Esophagus mucosa (tissue), 1 donor: ENCODE results near the gene MAGEA3. TPM values are rescaled to one million over a fixed set of nuclear protein-coding genes. Genes with fewer than 3 reads are reported as not detected.
"Not testable (repeated sequence)": the region's sequence is repeated elsewhere in the genome, so short reads cannot be mapped to it uniquely, and the experiment has no call there.

Source experiments
- ATAC-seq: fragments of 200-7000 bp; cut with Tn5 transposase; one replicate; pipeline ENCODE4 v1.9.1; 2020
- total RNA-seq: library from RNA; stranded (reverse); gene quantifications from one replicate; pipeline ENCODE4 v1.2.4, GENCODE V29; 2023
- donor health status: DM: yes; HTN: yes; CAD: no.

Gene MAGEA3
- total RNA-seq, 1 donor from 2014 or later: not detected

GRCh38 chrX:152736528-152736927, 37.9 kb downstream of the MAGEA3 start:
- ATAC-seq: not testable (repeated sequence)

GRCh38 chrX:152738560-152738959, 40.0 kb downstream of the MAGEA3 start:
- no peak for ATAC-seq

Other genes with a start within 250 kb of the MAGEA3 start
- gene GABRA3, start 247.5 kb upstream of the MAGEA3 start, total RNA-seq: 0.80 TPM
- gene GABRQ, start 60.9 kb upstream of the MAGEA3 start, total RNA-seq: 0.72 TPM
- gene CSAG2, start 10.5 kb downstream of the MAGEA3 start, total RNA-seq: not detected
- gene MAGEA2B, start 15.8 kb downstream of the MAGEA3 start, total RNA-seq: not detected
- gene CSAG1, start 34.9 kb downstream of the MAGEA3 start, total RNA-seq: not detected
- not detected for gene MAGEA12, start 35.0 kb downstream of the MAGEA3 start, total RNA-seq
- not detected for gene MAGEA2, start 55.0 kb downstream of the MAGEA3 start, total RNA-seq
- not detected for gene CSAG3, start 60.4 kb downstream of the MAGEA3 start, total RNA-seq
- not detected for gene MAGEA6, start 70.9 kb downstream of the MAGEA3 start, total RNA-seq
- 32.4 TPM for gene CETN2, start 132.0 kb downstream of the MAGEA3 start, total RNA-seq
- gene NSDHL, start 132.3 kb downstream of the MAGEA3 start, total RNA-seq: 47.4 TPM
- gene ZNF185, start 199.3 kb downstream of the MAGEA3 start, total RNA-seq: 341 TPM